Measurements from ENCODE around the gene MAPK8.
"Not testable (repeated sequence)": the region's sequence is repeated elsewhere in the genome, so short reads cannot be mapped to it uniquely, and the experiment has no call there.

The MAPK8 gene

DNA sequence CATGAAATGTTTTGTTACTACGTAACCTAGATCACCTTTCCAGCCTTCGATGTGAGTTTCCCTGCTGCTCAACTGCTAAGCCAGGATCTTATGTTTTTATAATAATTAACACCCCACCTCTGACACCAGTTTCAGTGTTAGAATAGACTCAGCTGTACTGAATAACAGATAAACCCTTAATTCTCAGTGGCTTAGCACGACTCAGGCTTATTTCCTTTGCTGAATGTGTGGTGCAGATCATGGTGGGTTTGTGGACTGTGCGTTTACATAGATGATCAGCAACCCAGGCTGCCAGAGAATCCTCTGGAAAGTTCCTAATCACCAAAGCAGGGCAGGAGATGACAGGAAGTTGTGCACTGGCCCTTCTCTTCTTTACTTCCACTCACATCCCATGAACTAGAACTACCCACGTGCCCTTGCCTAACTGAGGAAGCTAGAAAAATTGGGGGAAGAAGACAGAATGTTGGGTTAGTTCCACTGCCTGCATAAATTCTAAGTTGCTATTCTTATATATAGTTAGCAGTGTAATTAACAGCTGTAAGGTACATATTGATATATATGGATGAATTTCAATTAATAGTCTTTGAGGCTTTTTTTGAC is 111.8 kb downstream of the MAPK8 start:
- TF ChIP-seq, protein P1, sequence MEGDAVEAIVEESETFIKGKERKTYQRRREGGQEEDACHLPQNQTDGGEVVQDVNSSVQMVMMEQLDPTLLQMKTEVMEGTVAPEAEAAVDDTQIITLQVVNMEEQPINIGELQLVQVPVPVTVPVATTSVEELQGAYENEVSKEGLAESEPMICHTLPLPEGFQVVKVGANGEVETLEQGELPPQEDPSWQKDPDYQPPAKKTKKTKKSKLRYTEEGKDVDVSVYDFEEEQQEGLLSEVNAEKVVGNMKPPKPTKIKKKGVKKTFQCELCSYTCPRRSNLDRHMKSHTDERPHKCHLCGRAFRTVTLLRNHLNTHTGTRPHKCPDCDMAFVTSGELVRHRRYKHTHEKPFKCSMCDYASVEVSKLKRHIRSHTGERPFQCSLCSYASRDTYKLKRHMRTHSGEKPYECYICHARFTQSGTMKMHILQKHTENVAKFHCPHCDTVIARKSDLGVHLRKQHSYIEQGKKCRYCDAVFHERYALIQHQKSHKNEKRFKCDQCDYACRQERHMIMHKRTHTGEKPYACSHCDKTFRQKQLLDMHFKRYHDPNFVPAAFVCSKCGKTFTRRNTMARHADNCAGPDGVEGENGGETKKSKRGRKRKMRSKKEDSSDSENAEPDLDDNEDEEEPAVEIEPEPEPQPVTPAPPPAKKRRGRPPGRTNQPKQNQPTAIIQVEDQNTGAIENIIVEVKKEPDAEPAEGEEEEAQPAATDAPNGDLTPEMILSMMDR (IDR thresholded peaks at IDR 0.05; ENCODE audit: low read depth, low read length): no peak
- DNase-seq (ENCODE audit: extremely low read depth, low read depth): no peak

DNA sequence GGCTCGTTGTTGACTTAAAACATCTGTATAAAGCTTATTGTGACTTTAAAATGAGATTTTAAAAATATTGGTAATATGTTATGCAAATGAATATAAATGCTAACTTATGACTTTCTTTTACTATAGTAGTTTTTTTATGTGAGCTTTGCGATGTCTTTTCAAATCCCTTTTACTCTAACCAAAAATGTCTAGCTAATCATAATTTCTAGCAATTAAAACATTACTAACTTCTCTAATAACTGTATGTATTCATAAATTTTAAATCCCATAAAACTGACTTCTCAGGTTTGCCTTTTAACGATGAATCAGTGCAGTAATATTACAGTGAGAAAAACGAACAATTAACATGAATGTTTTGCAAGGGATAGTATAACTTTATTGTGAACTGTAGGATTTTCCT is 113.2 kb downstream of the MAPK8 start:
- no peak for DNase-seq (ENCODE audit: extremely low read depth, low read depth)
- TF ChIP-seq, protein P1 (IDR thresholded peaks at IDR 0.05; ENCODE audit: low read depth, low read length): no peak

DNA sequence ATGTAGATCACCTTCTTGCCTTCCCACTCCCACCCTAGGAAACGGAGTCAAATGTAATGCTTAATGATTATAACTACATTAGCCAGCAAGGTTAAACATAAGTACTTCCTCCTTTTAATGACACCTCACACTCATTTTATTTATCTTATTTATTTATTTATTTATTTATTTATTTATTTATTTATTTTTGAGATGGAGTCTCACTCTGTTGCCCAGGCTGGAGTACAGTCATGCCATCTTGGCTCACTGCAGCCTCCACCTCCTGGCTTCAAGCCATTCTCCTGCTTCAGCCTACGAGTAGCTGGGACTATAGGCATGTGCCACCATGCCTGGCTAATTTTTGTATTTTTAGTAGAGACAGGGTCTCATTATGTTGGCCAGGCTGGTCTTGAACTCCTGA is 115.4 kb downstream of the MAPK8 start:
- DNase-seq (ENCODE audit: extremely low read depth, low read depth): not testable (repeated sequence)

DNA sequence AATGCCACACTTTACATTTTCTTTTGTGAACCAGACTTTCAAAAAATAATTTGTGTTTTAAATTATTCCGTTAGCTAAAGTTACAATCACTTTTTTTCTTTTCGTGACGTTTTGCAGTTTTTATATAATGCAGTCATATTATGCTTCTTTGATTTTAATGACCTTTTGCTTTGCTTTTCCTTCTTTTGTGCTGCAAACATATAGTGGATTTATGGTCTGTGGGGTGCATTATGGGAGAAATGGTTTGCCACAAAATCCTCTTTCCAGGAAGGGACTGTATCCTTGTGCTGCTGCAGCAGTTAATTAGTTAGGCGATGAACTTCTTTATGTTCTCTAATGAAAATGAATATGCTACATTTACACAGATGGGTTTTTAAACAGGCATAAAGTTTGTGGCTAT is 117.4 kb downstream of the MAPK8 start:
- no peak for DNase-seq (ENCODE audit: extremely low read depth, low read depth)
- TF ChIP-seq, protein P1 (IDR thresholded peaks at IDR 0.05; ENCODE audit: low read depth, low read length): no peak

DNA sequence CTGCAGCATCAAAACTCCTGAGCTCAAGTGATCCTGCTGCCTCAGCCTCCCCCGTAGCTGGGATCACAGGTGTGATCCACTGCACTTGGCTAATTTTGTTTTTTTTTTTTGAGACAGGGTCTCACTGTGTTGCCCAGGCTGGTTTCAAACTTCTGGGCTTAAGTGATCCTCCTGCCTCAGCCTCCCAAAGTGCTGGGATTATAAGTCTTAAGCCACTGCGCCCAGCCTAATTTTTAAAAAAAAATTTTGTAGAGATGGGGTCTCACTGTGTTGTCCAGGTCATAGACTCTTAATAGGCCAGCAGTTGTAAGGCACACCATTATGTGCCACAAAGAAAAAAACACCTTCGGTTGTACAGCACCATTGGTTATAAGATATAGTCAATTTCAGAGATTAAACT is 122.4 kb downstream of the MAPK8 start:
- no peak for DNase-seq (ENCODE audit: extremely low read depth, low read depth)
- TF ChIP-seq, protein P1 (IDR thresholded peaks at IDR 0.05; ENCODE audit: low read depth, low read length): no peak

DNA sequence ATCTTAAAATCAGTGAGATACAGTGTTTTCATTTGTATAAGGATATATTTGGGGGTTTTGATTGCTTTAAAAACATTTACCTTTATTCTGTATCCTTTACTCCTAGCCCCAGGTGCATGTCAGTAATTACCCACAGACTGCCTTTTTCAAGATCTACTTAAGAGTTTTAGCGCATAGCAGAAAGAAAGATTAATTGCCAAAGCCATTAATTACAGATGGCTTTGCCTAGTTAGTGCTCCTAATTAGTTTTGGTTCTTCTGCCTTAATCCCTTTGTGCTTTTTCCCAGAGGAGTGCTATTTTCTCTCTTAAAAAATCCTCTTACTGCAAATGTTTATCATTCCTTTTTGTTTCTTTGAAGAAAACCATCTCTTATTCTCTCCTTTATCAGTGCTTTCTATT is 122.8 kb downstream of the MAPK8 start:
- TF ChIP-seq, protein P1 (IDR thresholded peaks at IDR 0.05; ENCODE audit: low read depth, low read length): no peak
- no peak for DNase-seq (ENCODE audit: extremely low read depth, low read depth)

DNA sequence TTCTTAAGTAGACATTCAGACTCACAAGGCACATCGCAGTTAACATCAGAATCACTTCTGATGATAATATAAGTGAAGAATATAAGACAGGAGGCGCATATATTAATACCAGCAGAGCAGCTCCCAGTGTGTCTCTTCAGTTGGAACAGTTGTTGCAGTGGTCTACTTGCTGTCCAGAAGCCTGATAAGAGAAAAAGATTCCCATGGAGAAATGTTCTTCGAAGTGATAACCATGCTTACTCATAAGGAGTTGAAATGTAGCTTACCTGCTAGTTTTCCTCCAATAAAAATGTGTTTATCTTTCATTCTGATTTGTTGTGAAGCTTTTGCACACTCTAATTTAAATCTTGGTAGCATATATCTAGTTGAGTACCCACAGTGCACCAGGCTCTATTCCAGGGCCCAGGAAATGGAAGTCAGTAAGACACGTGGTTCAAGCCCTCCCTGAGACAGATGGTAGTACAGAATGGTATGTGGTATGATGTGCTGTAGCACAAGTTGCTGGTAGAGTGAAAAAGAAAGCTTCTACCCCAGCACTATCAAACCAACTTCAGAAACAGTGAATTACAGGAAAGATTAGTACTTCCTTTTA is 124.0 kb downstream of the MAPK8 start:
- TF ChIP-seq, protein P1 (IDR thresholded peaks at IDR 0.05; ENCODE audit: low read depth, low read length): no peak
- no peak for DNase-seq (ENCODE audit: extremely low read depth, low read depth)

DNA sequence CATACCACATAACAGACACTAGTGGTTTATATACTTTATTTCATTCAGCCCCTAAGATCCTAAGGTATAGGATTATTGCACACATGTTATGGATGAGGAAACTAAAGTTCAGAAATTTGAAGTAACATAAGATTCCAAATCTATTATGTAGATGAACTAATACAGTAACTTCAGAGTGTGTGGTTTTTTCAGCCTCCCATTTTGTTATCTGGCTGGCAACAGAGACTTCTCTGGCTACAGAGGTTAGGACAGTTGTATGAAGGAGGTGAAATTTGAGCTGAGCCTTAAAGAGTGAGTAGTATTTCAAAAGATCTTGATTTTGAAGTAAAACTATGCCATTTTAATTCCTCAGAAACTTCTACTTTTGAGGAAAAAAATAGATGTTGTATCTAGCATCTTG is 125.4 kb downstream of the MAPK8 start:
- no peak for DNase-seq (ENCODE audit: extremely low read depth, low read depth)
- TF ChIP-seq, protein P1 (IDR thresholded peaks at IDR 0.05; ENCODE audit: low read depth, low read length): no peak

Data from AG09319 (cell line).